Fibroblast of upper back skin (primary cell): ENCODE results near the gene OGT.
A peak's percentile ranks its signal among the peaks of the same experiment; 100 is the strongest.
"Not testable (repeated sequence)": the region's sequence is repeated elsewhere in the genome, so short reads cannot be mapped to it uniquely, and the experiment has no call there.

Experiments used
- DNase-seq: peaks from one replicate; pipeline ENCODE4 v3.0.0-alpha.2; 2013

Gene OGT

DNA sequence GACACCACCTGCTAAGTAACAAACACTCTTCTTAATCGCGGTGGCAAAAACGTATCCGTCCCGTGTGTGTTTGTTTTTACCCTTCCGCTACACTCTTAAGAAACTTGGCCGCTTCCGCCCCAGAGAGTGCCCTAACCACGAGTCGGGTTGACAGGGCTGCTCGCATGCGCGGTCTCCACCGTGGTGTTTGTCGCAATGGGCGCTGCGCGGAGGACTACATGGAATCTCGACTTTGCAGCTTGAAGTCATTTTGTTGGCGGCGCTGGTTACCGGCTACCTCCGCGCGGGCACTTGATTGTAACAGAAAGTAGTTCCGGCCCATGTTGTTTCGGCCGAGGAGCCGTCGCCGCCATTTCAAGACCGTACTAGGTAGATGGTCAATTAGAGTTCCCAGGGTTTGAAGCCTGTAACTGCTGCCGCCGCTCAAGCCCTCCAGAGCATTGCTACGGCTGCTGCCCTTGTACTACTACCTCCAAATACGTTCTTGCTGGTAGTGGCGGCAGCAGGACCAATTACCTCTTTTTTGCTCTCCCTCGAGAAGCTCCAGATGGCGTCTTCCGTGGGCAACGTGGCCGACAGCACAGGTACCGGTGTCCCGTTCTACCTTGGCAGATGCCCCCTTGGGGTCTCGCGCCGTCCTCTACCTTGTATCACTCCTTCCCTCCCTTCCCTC lies at the start of gene OGT:
Gene OGT (plus strand): TSS at position 352 of the 673 bp plus-strand sequence. CDS start 196 bp downstream, at position 548.
- DNase-seq, result peak; percentile 96

DNA sequence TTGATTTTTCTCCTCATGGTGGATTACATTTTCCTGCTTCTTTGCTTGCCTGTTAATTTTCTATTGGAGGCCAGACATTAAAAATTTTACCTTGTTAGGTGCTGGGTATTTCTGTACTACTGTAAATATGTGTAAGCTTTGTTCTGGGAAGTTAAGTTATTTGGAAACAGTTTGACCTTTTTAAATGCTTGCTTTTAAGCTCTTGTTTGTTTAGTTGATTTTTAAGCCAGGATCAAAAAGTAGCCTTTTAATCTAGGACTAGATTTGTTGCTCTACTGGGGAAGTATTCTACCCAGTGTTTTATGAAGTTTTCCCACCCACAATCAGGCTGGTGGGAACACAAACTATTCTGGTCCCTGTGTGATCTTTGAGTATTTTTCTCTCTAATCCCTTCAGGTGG lies 45.1 kb upstream of the OGT start:
- DNase-seq, result no peak

DNA sequence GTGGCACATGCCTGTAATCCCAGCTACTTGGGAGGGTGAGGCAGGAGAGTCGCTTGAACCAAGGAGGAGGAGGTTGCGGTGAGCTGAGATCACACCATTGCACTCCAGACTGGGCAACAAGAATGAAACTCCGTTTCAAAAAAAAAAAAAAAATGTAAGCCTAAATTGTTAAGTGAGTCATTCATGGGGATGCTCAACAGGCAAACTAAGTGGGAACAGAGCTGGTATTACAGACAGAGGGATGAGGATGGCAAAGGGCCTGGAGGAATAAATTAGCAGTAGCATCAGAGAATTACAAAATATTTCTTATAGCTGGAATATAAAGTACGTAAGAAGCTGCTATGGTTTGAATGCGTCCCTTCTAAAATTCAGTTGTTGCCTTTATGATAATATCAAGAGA lies 43.4 kb upstream of the OGT start:
- peak; percentile 5 for DNase-seq

DNA sequence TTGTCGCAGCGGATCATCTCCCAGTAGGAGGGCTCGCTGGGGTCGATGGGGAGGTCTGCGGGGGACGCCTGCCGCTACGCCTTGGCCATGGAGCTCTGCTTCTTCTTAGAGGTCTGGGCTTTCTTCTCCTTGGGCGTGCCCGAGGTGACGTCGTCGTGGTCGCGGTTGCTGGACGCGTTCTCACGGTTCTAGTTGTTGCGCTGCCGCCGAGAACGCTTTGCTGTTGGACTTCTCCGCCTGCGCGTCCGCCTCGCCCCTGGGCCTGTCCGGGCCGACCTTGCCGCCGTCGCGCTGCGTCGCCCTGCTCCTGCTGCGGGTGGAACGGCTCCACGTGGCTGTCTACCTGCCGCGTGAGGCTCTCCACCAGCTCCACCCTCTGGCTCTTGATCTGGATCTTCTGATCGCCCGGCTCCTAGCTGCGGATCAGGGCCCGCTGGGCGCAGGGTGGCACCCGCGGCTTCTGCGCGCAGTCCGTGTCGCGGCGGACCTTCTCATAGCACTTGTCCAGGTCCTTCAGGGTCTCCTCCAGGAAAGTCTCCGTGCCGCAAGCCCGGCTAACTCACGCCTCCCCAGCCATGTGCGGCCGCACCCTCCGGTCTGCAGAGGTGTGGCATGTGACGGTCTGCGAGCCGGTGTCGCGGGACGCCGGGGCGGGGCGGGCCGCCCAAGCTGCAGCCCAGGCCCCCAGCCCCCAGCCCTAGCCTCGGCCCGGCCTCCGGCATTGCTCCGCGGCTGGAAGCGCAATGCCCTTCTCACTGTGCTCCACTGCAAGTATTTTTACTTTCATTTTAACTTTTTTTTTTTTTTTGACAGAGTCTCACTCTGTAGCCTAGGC lies 40.5 kb upstream of the OGT start:
- peak; percentile 22 for DNase-seq

DNA sequence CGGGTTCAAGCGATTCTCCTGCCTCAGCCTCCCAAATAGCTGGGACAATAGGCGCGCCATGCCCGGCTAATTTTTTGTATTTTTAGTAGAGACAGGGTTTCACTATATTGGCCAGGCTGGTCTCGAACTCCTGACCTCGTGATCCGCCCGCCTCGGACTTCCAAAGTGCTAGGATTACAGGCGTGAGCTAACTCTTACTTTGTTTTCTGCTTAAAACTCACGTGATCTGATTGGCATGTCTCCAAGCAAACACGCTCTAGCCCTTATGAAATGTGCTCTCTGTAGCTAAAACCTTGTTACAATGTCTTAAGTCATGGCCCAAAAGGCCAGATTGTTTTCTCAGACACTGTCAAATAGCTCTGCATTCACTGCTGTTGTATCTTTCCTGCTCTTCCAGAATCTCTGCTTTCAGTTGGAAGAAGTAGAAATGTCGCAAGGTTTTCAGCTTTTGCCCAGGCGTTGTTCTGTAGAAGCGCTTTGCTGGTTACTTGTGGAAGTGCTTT lies 39.7 kb upstream of the OGT start:
- DNase-seq, result no peak

DNA sequence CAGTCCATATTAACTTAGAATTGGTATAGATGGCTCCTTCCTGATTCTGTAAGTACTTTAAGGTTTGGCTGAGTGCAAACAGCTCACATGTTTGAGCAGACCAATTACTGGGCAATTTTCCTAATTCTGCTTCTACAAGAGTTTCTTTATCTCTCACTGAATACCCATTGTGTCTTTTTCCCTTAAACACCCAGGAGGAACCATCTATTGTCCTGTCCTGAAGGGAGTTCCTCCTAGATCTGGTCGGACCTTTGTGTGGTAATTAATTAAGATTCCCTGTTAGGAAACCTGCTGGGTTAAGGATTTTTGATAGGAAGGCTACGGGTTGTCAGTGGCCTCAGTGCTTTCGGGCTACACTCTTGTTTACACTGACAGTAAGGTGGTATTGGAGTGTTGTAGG lies 36.9 kb upstream of the OGT start:
- DNase-seq, result not testable (repeated sequence)

DNA sequence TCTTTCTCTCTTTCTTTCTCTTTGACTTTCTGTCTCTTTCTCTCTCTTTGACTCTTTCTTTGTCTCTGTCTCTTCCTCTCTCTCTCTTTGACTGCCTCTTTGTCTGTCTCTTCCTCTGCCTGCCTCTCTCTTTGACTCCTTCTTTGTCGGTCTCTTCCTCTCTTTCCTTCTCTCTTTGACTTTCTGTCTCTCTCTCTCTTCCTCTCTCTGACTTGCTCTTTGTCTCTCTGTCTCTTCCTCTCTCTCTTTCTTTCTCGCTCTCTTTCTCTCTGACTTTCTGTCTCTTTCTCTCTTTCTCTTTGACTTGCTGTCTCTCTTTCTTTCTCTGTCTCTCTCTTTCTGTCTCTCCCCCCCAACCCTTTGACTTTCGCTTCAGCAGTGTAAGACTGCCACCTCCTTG lies 36.4 kb upstream of the OGT start:
- no peak for DNase-seq

DNA sequence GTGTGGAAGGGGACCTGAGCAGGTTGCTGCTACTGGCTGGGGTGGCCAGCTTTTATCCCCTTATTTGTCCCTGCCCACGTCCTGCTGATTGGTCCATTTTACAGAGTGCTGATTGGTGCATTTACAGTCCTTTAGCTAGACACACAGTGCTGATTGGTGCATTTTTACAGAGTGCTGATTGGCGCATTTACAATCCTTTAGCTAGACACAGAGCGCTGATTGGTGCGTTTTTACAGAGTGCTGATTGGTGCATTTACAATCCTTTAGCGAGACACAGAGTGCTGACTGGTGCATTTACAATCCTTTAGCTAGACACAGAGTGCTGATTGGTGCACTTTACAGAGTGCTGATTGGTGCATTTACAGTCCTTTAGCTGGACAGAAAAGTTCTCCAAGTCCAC lies 30.8 kb upstream of the OGT start:
- DNase-seq, result not testable (repeated sequence)

DNA sequence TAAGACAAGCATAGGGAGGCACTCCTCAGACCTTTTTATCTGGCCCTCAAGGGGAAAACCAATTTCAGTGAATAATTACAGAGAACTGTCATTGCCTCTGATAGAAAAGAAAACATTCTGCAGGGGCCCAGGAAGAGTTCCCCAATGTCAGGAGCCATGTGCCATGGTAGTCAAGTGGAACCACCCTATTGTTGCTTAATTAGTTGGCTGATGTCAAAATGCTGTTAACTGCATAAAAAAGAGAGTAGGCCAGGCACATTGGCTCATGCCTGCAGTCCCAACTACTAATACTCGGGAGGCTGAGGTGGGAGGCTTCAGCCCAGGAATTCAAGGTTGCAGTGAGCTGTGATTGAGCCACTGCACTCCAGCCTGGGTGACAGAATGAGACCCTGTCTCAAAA lies 28.6 kb upstream of the OGT start:
- no peak for DNase-seq

DNA sequence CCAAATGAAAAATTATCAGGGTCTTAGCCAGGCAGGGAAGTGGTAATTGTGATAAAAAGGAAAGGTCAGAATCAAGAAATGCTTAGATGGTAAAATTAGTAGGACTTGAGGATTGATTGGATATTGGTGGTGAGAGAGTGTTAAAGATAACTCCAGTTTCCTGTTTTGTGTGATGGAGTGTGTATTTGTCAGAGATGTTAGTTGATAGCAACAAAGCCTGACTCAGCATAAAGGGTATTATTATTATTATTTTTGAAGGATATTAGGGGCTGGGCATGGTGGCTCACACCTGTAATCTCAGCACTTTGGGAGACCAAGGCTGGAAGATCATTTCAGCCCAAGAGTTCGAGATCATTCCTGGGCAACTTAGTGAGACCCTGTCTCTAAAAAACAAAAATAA lies 23.6 kb upstream of the OGT start:
- DNase-seq, result no peak

DNA sequence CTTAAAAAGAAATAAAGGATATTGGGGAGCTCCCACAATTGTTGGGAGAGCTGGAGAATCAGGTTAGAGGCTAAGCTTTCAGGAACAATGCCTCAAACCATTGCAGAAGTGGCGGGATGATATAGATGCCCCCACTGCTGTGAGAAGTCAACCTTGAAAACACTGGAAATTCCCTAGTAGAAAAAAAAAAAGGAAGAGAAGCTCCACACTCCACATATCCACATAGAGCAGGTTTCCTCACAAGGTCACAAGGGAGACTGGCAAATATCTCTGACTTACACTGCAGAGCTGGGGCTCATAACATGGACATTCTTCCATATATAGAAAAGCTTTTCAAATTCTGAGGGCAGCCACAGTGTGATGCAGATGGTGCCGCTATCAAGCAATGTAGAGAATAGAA lies 22.7 kb upstream of the OGT start:
- DNase-seq, result no peak

DNA sequence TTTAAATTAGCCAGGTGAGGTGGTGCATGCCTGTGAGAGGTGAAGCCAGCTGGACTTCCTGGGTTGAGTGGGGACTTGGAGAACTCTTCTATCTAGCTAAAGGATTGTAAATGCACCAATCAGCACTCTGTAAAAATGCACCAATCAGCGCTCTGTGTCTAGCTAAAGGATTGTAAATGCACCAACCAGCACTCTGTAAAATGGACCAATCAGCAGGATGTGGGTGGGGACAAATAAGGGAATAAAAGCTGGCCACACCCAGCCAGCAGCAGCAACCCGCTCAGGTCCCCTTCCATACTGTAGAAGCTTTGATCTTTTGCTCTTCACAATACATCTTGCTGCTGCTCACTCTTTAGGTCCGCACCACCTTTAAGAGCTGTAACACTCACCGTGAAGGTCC lies 19.2 kb upstream of the OGT start:
- not testable (repeated sequence) for DNase-seq

DNA sequence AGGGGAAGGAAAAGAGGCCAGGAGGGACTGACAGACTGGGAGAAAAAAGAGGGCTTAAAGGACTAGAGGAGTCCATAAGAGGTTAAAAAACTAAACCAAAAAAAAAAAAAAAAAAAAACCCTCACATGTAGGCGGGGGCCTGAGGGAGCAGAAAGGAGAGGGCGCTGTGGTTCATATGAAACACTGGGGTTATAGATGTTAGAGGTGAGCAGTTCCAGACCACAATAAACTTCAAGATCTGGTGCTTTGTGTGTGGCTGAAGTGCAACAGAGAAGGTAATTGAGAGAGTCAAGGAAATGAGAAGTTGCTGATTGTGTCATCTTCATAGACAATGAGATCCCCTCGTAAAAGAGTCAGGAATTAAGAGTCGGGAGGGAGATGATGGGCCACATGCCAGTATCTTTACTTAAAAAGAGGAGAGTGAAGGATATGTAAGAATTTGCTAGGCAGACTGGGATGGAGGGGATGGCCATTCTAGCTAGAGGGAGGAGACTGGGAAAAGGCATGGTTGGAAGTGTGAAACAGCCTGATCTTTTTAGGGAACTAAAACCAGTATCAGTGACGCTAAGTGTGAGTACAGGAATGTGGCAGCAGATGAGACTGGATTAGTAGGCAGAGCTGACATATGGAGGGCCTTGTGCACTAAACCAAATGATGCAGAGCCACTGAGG lies 18.4 kb upstream of the OGT start:
- no peak for DNase-seq

DNA sequence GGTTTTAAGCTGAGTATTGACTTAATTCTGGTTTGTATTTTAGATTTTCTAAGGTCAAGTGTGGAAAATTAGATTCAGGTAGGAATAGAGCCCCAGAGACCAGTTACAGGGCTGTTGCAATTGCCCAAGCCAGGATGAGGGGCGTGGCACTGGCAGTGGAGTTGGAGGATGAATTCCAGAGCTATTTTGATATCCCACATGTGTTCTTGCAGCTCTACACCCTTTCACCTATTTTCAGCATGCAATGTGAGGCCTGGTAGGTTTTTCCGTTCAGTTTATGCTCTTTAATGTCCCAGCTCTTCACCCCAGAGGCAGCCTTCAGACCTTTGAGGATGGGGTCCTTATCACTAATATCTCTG lies 17.9 kb upstream of the OGT start:
- peak; percentile 18 for DNase-seq

DNA sequence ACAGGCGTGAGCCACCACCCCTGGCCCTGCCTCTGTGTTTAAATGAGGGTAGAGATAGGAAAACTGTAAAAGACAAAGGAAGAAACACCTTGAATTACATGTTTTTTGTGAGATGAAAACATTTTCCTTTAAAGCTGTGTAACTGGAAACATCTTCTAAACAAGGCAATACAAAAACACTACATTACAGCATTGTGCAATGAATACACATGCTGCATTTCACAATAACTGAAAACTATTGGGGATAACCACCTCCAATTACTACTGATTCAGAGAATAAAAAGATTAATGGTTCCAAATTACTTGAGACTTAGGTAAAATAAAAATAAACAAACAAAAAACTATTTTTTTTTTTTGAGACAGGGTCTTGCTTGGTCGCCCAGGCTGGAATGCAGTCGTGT lies 7.6 kb upstream of the OGT start:
- DNase-seq, result no peak

DNA sequence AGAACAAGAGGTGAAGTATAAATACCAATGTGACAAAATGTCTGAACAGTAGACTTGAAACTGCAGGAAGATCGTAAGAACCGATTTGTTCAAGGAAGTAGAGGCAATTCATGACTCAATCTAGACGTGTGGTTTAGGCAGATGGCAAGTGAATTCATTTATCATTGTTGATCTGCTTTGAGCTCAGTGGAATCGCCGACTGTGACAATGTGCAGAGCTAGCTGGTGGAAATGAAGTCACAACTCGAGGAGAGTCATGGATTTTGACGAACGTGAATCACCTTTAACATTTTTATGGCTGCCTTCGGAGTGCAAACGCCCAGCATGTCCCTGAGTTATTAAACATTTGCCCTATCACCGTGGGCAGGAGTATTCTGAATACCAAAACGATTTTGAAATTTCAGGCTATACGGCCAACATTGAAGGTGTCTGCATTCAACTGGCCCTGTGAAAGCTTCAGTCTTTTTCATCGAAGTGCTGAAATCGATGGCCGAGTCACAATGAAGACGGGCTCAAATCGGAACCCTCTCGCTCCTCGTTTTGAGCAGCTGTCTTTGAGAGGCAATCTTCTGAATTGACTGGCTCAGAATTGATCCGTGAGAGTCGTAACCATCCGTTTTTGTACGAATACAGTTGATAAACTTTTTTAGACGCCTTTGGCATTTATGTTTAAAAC lies 689 bp upstream of the OGT start:
- peak; percentile 52 for DNase-seq

DNA sequence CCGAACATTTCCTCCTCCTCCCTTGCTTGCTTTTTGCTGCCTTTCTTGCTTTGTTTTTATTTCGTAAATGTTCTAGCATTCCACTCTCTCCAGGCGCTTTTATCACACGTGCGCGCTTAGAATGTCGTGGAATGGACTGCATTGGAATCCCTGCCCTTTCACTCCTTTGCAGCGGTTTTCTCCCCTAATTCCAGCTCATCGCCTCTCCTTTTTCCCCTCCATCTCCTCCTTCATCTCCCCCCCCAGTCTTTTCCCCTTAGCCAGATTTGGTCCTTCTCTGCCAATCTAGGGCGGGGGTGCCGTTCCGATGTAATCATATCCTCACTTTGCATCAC lies 579 bp downstream of the OGT start:
- DNase-seq, result no peak

DNA sequence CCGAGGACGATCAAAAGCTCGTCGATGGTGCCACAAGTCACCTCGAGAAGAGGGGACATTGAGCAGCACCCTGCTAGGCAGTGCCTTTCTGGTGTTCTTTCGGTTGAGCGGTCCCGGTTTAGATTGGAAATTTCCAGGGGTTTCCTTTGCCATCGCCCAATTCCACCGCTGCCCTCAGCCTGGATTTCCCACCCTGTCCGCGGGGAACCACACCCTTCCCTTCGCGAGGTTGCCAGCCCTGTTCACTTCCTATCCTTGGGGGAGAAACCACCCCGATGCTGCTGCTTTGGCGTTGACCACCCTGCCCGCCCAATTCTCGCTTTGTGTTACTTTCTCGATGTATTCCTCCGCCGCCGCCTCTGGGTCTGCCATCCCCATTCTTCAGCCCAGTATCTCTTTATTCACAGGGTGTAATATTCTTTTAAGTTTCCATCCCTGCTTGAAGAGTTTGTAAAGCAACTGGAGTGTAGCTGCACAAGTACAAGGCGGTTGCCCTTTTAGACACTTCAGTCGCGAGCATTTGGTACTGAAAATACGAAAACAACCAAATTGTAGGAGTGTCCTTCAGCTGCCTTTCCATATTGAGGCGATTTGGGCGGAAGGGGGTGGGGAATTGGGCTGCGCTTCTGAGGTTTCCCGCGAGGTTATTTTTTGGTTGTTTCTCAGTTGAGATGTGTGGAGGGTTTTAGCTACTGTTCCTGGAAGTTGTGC lies 1.1 kb downstream of the OGT start:
- no peak for DNase-seq

DNA sequence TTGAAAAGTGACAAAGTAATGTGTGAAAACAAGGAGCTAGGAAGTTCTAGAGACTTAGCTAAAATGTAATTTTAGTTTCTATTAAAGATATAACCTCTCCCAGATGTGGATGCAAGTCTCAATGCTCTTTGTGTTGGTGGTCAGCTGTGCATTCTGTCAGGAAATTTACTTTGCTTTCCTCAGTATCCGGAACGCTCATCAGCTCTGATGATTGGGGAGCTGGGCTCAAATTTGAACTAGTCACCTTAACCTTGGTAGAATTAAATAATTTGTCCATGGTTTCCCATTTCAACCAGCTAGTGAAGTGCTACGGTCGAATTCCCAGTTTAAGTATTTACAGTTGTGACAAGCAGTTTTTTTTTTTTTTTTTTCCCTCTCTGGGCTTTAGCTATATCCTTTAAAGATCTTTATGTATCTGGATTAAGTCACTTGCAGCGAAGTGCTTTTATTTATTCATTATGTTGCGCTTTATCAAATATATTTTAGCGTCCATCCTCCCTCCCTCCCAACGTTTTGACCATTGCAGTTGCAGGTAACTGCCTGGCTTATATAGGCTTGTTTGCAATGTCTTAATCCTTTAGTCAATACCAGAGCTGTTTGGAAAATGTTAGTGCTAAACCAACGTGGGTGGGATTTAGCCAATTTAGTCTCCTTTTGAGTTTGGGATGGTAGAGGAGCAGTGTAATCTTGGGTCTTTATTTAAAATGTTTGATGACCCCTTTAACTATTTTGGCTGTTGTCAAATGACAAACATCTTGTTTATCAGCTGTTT lies 2.1 kb downstream of the OGT start:
- no peak for DNase-seq

DNA sequence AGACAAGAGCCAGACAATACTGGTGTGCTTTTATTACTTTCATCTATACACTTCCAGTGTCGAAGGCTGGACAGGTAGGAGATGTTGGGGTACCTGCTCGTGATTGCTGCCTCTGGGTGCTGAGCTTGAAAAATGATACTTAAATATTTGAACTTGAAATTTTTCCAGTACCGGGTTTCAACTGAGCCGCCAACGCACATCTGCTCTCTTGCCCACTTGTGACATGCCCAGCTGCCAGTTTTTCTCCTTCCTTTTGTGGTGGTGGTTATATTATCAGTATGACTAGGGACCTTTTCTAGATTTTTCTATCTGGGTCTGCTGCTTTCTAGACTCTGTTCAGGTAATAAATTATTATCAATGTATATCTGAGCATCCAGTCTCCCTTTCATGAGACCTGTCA lies 3.4 kb downstream of the OGT start:
- DNase-seq, result no peak

DNA sequence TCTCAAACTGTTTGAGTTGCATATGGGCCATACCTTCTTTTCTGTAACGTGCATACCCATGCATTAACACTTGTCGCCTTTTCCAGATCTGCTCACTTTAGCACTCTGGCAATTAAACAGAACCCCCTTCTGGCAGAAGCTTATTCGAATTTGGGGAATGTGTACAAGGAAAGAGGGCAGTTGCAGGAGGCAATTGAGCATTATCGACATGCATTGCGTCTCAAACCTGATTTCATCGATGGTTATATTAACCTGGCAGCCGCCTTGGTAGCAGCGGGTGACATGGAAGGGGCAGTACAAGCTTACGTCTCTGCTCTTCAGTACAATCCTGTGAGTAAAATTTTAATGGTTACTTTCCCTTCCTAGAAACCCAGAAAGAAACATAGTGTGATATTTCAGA lies 4.8 kb downstream of the OGT start:
- DNase-seq, result no peak

DNA sequence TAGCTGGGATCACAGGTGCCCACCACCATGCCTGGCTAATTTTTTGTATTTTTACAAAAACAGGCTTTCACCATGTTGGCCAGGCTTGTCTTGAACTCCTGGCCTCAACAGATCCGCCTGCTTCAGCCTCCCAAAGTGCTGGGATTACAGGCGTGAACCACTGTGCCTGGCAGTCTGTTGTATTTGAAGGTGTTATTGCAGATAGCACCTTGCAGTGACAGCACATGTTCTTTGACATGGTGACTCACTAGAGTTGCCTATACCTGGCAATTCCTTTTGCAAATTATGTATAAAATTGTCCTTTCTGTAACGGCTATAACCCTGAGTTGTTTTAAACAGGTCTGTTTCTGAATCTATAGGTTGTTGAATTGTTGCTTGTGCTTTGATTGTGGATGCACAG lies 7.9 kb downstream of the OGT start:
- DNase-seq, result no peak
